ENCODE results near the gene FASLG. TPM values are rescaled to one million over a fixed set of nuclear protein-coding genes. Genes with fewer than 3 reads are reported as not detected.
"Not testable (repeated sequence)": the region's sequence is repeated elsewhere in the genome, so short reads cannot be mapped to it uniquely, and the experiment has no call there.

FASLG gene
- 1 to 10 TPM; 6.2 to 6.5 TPM for total RNA-seq

- CTCF ChIA-PET, result interaction anchor here (0.8 to 7.6 kb wide), 10 partner anchors 10 to 228 kb away, joined by 3 to 81 read pairs (median 6); no protein-coding TSS in a partner anchor
- peak within 1 kb of the TSS; percentile 90 for H3K27ac Mint-ChIP-seq
- peaks cover 66% of the 10 kb centered on the region for H3K4me1 Mint-ChIP-seq (ENCODE audit: low read depth)
- peak within 1 kb of the TSS; percentile 81 for H3K4me3 Mint-ChIP-seq
- peaks cover 2% of the 10 kb centered on the region for H3K9me3 Mint-ChIP-seq (ENCODE audit: insufficient read depth)
- DNase-seq (peak; percentile 70), ATAC-seq (peak; percentile 56)
- H3K27me3 Mint-ChIP-seq (ENCODE audit: low read depth), result no peaks in the 10 kb centered on the region
- POLR2A ChIA-PET, result interaction anchor here (0.9 to 2.4 kb wide), 5 partner anchors 16 to 60 kb away, joined by 3 to 7 read pairs (median 4); no protein-coding TSS in a partner anchor
- peaks cover 31% of the 10 kb centered on the region for H3K36me3 Mint-ChIP-seq (ENCODE audit: low read depth)
These were observed at the start of gene FASLG for GRCh38 chr1:172658871-172659453. Gene FASLG, plus strand, starts transcription at chr1:172659103. Its CDS starts 99 bp downstream, at chr1:172659202.

- POLR2A ChIA-PET, result interaction anchor here (0.7 to 1.0 kb wide), 2 partner anchors 49 to 110 kb away, joined by 3 read pairs; partner anchors contain the start of gene FASLG
- peaks cover 43% of the 10 kb centered on the region for H3K36me3 Mint-ChIP-seq (ENCODE audit: low read depth)
- no peak for DNase-seq
- CTCF ChIA-PET, result interaction anchor here (0.6 to 6.4 kb wide), 36 partner anchors 9 to 135 kb away, joined by 3 to 174 read pairs (median 6); partner anchors contain the start of gene FASLG
- H3K27ac Mint-ChIP-seq, result peak overlapping the region; percentile 26
- H3K4me3 Mint-ChIP-seq, result no peak overlapping the region
- peaks cover 18% of the 10 kb centered on the region for H3K4me1 Mint-ChIP-seq (ENCODE audit: low read depth)
- H3K27me3 Mint-ChIP-seq (ENCODE audit: low read depth), result no peaks in the 10 kb centered on the region
- peak; percentile 82 for ATAC-seq
- H3K9me3 Mint-ChIP-seq (ENCODE audit: insufficient read depth), result no peaks in the 10 kb centered on the region
These were observed 49.4 kb upstream of the FASLG start for GRCh38 chr1:172609528-172609927.

GRCh38 chr1:172612478-172612877 lies 46.4 kb upstream of the FASLG start:
- ChIA-PET CTCF (interaction anchor here (1.2 to 6.4 kb wide), 2 partner anchors 107 to 162 kb away, joined by 3 to 174 read pairs; no protein-coding TSS in a partner anchor), POLR2A (no interaction called here)
- no peak for DNase-seq
- Mint-ChIP-seq H3K9me3 (ENCODE audit: insufficient read depth) (peaks cover 20% of the 10 kb centered on the region), H3K4me3 (no peak overlapping the region), H3K27me3 (ENCODE audit: low read depth) (no peaks in the 10 kb centered on the region), H3K36me3 (ENCODE audit: low read depth) (peaks cover 42% of the 10 kb centered on the region), H3K27ac (no peak overlapping the region), H3K4me1 (ENCODE audit: low read depth) (peaks cover 18% of the 10 kb centered on the region)
- ATAC-seq, result no peak

GRCh38 chr1:172613294-172613693 lies 45.6 kb upstream of the FASLG start:
- Mint-ChIP-seq H3K36me3 (ENCODE audit: low read depth) (peaks cover 46% of the 10 kb centered on the region), H3K4me1 (ENCODE audit: low read depth) (peaks cover 18% of the 10 kb centered on the region), H3K27ac (no peak overlapping the region), H3K4me3 (no peak overlapping the region), H3K27me3 (ENCODE audit: low read depth) (no peaks in the 10 kb centered on the region), H3K9me3 (ENCODE audit: insufficient read depth) (peaks cover 29% of the 10 kb centered on the region)
- CTCF ChIA-PET, result interaction anchor here (1.0 kb wide), 2 partner anchors 47 to 105 kb away, joined by 3 read pairs; no protein-coding TSS in a partner anchor
- POLR2A ChIA-PET, result no interaction called here
- no peak for DNase-seq
- no peak for ATAC-seq

GRCh38 chr1:172616195-172616594 lies 42.7 kb upstream of the FASLG start:
- H3K36me3 Mint-ChIP-seq (ENCODE audit: low read depth), result peaks cover 46% of the 10 kb centered on the region
- peaks cover 50% of the 10 kb centered on the region for H3K9me3 Mint-ChIP-seq (ENCODE audit: insufficient read depth)
- ChIA-PET CTCF (interaction anchor here (1.3 to 3.2 kb wide), 4 partner anchors 14 to 111 kb away, joined by 4 to 11 read pairs (median 8); no protein-coding TSS in a partner anchor), POLR2A (no interaction called here)
- no peak overlapping the region for H3K27ac Mint-ChIP-seq
- ATAC-seq, result no peak
- H3K4me3 Mint-ChIP-seq, result no peak overlapping the region
- H3K27me3 Mint-ChIP-seq (ENCODE audit: low read depth), result no peaks in the 10 kb centered on the region
- DNase-seq, result no peak
- peaks cover 10% of the 10 kb centered on the region for H3K4me1 Mint-ChIP-seq (ENCODE audit: low read depth)

GRCh38 chr1:172616636-172617035 lies 42.3 kb upstream of the FASLG start:
- CTCF ChIA-PET, result interaction anchor here (1.0 to 3.2 kb wide), 4 partner anchors 13 to 111 kb away, joined by 3 to 10 read pairs (median 4); no protein-coding TSS in a partner anchor
- H3K9me3 Mint-ChIP-seq (ENCODE audit: insufficient read depth), result peaks cover 54% of the 10 kb centered on the region
- POLR2A ChIA-PET, result no interaction called here

GRCh38 chr1:172620603-172621002 lies 38.3 kb upstream of the FASLG start:
- H3K4me3 Mint-ChIP-seq, result not testable (repeated sequence)

More at GRCh38 chr1:172616636-172617035, 42.3 kb upstream of the FASLG start:
- ATAC-seq (no peak), DNase-seq (no peak)
- peaks cover 46% of the 10 kb centered on the region for H3K36me3 Mint-ChIP-seq (ENCODE audit: low read depth)
- no peak overlapping the region for H3K4me3 Mint-ChIP-seq
- no peak overlapping the region for H3K27ac Mint-ChIP-seq
- no peaks in the 10 kb centered on the region for H3K27me3 Mint-ChIP-seq (ENCODE audit: low read depth)
- peaks cover 7% of the 10 kb centered on the region for H3K4me1 Mint-ChIP-seq (ENCODE audit: low read depth)

GRCh38 chr1:172622541-172622940 lies 36.4 kb upstream of the FASLG start:
- CTCF ChIA-PET, result interaction anchor here (0.7 kb wide), 1 partner anchor 97 kb away, joined by 3 read pairs; no protein-coding TSS in a partner anchor
- Mint-ChIP-seq H3K4me1 (ENCODE audit: low read depth) (peaks cover 16% of the 10 kb centered on the region), H3K4me3 (no peak overlapping the region), H3K27me3 (ENCODE audit: low read depth) (peaks cover 6% of the 10 kb centered on the region), H3K36me3 (ENCODE audit: low read depth) (peaks cover 39% of the 10 kb centered on the region), H3K9me3 (ENCODE audit: insufficient read depth) (peaks cover 37% of the 10 kb centered on the region), H3K27ac (no peak overlapping the region)
- DNase-seq (no peak), ATAC-seq (no peak)
- POLR2A ChIA-PET, result no interaction called here

More at GRCh38 chr1:172620603-172621002, 38.3 kb upstream of the FASLG start:
- peaks cover 54% of the 10 kb centered on the region for H3K9me3 Mint-ChIP-seq (ENCODE audit: insufficient read depth)
- CTCF ChIA-PET; H3K4me1 Mint-ChIP-seq (ENCODE audit: low read depth); POLR2A ChIA-PET; DNase-seq; H3K27me3 Mint-ChIP-seq (ENCODE audit: low read depth); ATAC-seq; H3K27ac Mint-ChIP-seq: not testable (repeated sequence)
- peaks cover 47% of the 10 kb centered on the region for H3K36me3 Mint-ChIP-seq (ENCODE audit: low read depth)

GRCh38 chr1:172623748-172624147 lies 35.2 kb upstream of the FASLG start:
- Mint-ChIP-seq H3K27me3 (ENCODE audit: low read depth) (peaks cover 6% of the 10 kb centered on the region), H3K4me3 (no peak overlapping the region), H3K4me1 (ENCODE audit: low read depth) (peaks cover 28% of the 10 kb centered on the region), H3K9me3 (ENCODE audit: insufficient read depth) (peaks cover 27% of the 10 kb centered on the region), H3K36me3 (ENCODE audit: low read depth) (peaks cover 31% of the 10 kb centered on the region), H3K27ac (no peak overlapping the region)
- ATAC-seq, result no peak
- ChIA-PET POLR2A (no interaction called here), CTCF (no interaction called here)
- no peak for DNase-seq

- ChIA-PET CTCF (interaction anchor here (1.4 to 1.7 kb wide), 2 partner anchors 17 to 93 kb away, joined by 6 to 12 read pairs; no protein-coding TSS in a partner anchor), POLR2A (no interaction called here)
- DNase-seq, result no peak
- peaks cover 48% of the 10 kb centered on the region for H3K4me1 Mint-ChIP-seq (ENCODE audit: low read depth)
- peaks cover 21% of the 10 kb centered on the region for H3K36me3 Mint-ChIP-seq (ENCODE audit: low read depth)
- no peak overlapping the region for H3K27ac Mint-ChIP-seq
- H3K27me3 Mint-ChIP-seq (ENCODE audit: low read depth), result peaks cover 6% of the 10 kb centered on the region
- no peak overlapping the region for H3K4me3 Mint-ChIP-seq
- no peak for ATAC-seq
- H3K9me3 Mint-ChIP-seq (ENCODE audit: insufficient read depth), result peaks cover 4% of the 10 kb centered on the region
These were observed 32.1 kb upstream of the FASLG start for GRCh38 chr1:172626845-172627244.

- ChIA-PET CTCF (interaction anchor here (0.6 to 4.1 kb wide), 9 partner anchors 9 to 115 kb away, joined by 3 to 22 read pairs (median 4); no protein-coding TSS in a partner anchor), POLR2A (interaction anchor here (1.1 kb wide), 1 partner anchor 32 kb away, joined by 3 read pairs; no protein-coding TSS in a partner anchor)
- H3K36me3 Mint-ChIP-seq (ENCODE audit: low read depth), result peaks cover 17% of the 10 kb centered on the region
- H3K4me3 Mint-ChIP-seq, result peak overlapping the region; percentile 44
- peaks cover 3% of the 10 kb centered on the region for H3K9me3 Mint-ChIP-seq (ENCODE audit: insufficient read depth)
- H3K27me3 Mint-ChIP-seq (ENCODE audit: low read depth), result peaks cover 6% of the 10 kb centered on the region
- H3K4me1 Mint-ChIP-seq (ENCODE audit: low read depth), result peaks cover 51% of the 10 kb centered on the region
- ATAC-seq (peak; percentile 86), DNase-seq (peak; percentile 54)
- H3K27ac Mint-ChIP-seq, result peak overlapping the region; percentile 79
These were observed 31.2 kb upstream of the FASLG start for GRCh38 chr1:172627702-172628101.

- DNase-seq (no peak), ATAC-seq (no peak)
- Mint-ChIP-seq H3K27ac (peak overlapping the region; percentile 79), H3K27me3 (ENCODE audit: low read depth) (peaks cover 6% of the 10 kb centered on the region), H3K4me1 (ENCODE audit: low read depth) (peaks cover 51% of the 10 kb centered on the region), H3K36me3 (ENCODE audit: low read depth) (peaks cover 14% of the 10 kb centered on the region), H3K9me3 (ENCODE audit: insufficient read depth) (no peaks in the 10 kb centered on the region), H3K4me3 (no peak overlapping the region)
- ChIA-PET POLR2A (interaction anchor here (1.1 kb wide), 1 partner anchor 31 kb away, joined by 3 read pairs; no protein-coding TSS in a partner anchor), CTCF (interaction anchor here (0.7 to 4.1 kb wide), 10 partner anchors 10 to 178 kb away, joined by 3 to 22 read pairs (median 4); no protein-coding TSS in a partner anchor)
These were observed 30.5 kb upstream of the FASLG start for GRCh38 chr1:172628401-172628800.

Data from activated CD8-positive, alpha-beta T cell treated with anti-CD3 and anti-CD28 coated beads, Interleukin-2, amount 10 ng/mL, durations not matched to agents 7 days and 5 days (primary cell).